ENCODE results near the gene AGPS.
A peak's percentile ranks its signal among the peaks of the same experiment; 100 is the strongest.

AGPS gene

GRCh38 chr2:177385151-177385550 lies 7.4 kb upstream of the AGPS start:
- no peak for DNase-seq

DNA sequence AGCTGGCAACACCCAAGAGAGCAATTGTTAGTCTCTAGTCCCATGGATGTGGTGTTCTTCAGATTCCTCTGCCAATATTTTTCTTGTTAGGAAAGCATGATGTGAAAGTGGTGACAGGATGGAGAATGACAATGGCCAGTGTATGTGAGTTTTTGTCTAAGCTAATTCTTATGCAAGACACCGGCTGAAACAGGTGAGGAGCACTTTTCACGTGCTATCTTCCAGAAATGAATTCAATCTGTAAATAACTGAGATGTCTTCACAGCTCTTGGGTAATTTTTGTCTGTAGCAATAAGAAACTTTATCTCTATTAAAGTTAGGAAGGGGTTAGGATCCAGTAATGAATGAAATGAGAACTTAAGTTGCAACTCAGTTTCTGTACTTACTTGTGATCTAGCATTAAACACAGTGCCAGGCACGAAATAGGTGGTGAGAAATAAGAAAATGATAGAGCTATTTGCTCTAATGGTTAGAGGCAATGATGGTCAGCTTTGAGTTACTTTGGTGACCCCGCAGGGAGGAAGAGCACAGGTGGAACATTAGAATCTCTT lies 676 bp upstream of the AGPS start:
- DNase-seq: no peak

GRCh38 chr2:177393203-177393755 lies 706 bp downstream of the AGPS start:
- DNase-seq: no peak

GRCh38 chr2:177393824-177394593 lies 1.4 kb downstream of the AGPS start:
- no peak for DNase-seq

DNA sequence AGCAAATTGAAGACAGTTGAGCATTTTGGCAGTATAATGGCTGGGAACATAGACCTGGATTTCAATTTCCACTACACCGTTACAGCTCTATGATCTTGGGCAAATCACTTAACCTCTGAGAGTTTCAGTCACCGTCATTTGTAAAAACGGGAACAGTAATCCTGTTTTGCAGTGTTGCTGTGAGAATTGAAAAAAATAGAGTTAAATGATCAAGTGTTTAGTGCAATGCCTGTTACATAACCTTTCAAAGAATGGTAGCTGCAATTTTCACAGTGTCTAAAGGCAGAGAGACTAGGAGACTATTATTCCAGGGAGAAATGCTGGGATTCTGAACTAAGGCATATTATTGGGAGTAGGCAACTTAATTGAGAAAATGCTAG lies 2.0 kb downstream of the AGPS start:
- DNase-seq: no peak

DNA sequence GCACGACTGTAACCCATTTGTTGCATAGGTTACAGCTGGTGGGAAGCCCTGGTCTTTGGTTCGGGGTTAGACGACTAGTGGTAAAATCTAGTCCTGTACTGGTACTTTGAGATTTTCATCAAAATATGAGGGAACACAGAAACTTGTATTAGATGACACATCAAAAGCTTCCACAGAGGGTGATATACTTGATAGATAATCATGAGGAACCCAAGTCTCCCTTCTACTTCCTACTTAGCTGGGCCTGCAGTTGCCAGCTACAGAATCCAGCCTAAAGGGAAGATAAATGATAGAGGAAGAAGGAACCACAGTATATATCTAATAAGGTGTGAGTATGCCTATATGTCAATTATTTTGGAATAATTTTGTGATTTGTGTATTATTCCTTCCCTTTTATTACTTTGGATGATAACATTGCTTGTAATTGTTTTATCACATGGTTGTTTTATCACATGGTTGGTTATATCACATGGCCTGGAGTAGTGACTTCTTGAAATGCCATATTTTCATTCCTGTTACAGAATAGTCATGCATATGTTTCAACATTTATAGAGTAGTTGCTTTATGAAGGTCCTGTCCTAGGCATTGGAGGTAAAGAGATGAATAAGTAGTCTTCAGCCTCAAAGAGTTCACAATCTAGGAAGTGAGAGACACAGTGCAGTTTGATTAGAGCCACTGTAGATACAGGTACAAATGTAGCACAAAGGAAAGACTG lies 2.9 kb downstream of the AGPS start:
- no peak for DNase-seq

DNA sequence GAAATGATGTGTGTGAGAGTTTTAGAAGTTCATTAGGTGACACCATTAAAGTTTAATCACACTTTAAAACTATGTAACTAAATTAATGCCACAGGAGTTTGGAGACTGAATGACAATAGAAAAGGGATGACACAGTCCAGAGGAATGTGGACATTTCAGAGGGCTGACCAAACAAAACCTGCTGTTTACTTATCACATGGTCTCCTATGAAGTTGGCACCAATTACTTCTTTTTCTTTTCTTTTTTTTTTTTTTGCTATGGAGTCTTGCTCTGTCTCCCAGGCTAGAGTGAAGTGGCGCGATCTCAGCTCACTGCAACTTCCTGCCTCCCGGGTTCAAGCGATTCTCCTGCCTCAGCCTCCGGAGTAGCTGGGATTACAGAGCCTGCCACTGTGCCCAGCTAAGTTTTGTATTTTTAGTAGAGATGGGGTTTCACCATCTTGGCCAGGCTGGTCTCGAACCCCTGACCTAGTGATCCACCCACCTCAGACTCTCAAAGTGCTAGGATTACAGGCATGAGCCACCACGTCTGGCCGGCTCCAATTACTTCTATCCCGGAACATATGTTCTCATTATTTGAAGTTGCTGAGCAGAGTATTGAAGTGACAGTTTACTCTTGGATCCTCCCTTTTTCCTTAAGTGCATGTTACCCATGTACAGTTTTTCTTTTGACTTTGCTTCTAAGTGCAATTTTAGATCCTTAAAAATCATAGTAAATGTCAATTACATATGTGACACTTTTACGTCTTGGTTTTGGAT lies 4.3 kb downstream of the AGPS start:
- no peak for DNase-seq

- DNase-seq: no peak
These were observed 5.1 kb downstream of the AGPS start for GRCh38 chr2:177397481-177398289.

DNA sequence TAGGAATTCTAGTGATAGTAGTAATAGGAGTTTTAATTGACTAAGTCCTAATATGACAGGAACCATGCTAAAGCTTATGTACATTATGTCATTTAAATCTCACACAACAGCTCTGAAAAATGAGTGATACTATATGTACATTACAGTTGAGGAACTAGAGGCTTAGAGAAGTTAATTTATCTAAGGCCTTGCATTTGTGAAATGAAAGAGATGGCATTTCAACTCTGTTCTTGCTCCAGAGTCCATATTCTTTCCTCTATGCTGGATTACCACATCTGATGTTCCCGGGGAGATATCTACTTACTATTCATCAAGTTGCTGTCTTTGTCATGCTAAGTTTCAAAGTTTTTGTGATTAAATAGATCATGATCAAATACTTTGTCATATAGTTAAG lies 5.7 kb downstream of the AGPS start:
- no peak for DNase-seq

GRCh38 chr2:177398791-177399190 lies 6.2 kb downstream of the AGPS start:
- no peak for DNase-seq

- no peak for DNase-seq
These were observed 6.8 kb downstream of the AGPS start for GRCh38 chr2:177399376-177399775.

GRCh38 chr2:177400337-177400923 lies 7.9 kb downstream of the AGPS start:
- DNase-seq: no peak

DNA sequence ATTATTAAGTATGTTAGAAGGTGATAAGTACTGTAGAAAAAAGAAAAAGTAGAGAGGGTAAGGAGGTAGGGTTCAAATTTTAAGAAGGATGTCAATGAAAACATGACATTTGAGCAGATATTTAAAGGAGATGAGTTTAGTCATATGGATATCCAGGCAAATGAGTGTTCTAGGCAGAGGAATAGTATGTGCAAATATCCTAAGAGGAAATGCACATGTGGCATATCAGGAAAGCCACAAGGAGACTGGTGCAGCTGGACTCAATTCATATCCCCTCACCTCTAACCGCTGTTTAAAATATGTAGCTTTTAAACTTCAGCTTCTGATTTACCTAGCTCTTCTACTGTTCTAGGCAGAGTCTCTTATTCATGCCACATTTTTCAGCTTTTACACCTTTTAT lies 9.5 kb downstream of the AGPS start:
- no peak for DNase-seq

GRCh38 chr2:177403838-177404237 lies 11.3 kb downstream of the AGPS start:
- DNase-seq: no peak

- no peak for DNase-seq
These were observed 11.7 kb downstream of the AGPS start for GRCh38 chr2:177404243-177404642.

- no peak for DNase-seq
These were observed 12.6 kb downstream of the AGPS start for GRCh38 chr2:177405029-177405692.

DNA sequence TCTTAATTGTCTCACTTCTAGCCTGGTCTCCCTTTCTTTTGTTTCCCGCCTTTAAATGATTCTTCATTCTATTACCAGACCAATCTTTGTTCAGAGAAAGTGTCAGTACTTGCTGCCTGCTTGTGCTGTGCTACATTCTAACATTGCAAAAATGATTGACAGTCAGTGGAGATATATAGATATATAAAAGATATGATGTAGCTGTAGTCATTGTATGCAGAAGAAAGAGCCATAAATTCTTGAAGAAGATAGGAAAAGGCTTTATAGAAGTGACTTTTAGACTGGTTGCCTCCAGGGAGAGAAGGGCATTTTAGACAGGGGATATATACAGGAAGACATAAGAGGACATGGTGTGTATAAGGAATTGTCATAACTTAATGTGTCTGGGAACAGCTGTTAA lies 13.6 kb downstream of the AGPS start:
- no peak for DNase-seq

DNA sequence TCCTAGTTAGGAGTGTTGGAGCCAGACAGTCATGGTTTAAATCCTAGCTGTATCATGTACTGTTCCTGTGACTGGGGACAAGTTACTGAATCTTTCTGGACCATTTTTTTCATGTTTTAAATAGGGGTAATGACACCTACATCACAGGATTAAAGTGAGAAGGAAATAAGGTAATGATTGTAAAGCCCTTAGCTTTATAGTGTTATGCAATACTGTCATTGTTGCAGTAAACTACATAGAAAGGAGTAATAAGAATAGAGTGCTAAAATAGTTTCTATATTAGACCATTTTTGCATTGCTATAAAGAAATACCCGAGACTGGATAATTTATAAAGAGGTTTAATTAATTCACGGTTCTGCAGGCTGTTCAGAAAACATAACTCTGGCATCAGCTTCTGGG lies 14.5 kb downstream of the AGPS start:
- no peak for DNase-seq

GRCh38 chr2:177410629-177411028 lies 18.1 kb downstream of the AGPS start:
- DNase-seq: peak in 1 of 51 donors; percentile 4

DNA sequence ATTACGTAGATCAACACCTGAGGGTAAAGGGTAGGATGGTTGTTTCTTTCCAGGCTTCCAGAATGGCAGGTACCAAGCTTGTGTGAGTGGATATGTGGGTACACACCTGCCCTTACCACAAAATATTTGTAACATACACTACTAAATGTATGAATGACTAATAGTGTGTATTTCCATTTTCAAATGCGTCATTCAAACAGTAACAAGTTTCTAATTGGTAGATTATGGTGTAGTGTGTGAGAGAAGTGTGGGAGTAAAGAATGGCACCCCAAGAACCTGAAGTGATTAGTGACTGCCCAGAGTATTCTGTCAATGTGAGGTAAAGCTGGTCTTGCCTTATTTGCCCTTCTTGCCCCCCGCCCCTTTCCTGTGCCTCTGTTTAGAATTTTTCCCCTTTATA lies 21.1 kb downstream of the AGPS start:
- no peak for DNase-seq

Data from hypothalamus (tissue), 51 donors.